HG03139 (cell line): Measurements from ENCODE around the gene WBP2NL.

Experiments
- ATAC-seq: cut with Tn5 transposase; IDR thresholded peaks from one replicate; pipeline ENCODE4 v1.9.1; 2021; ENCODE audit not compliant: unreplicated experiment

The WBP2NL gene

DNA sequence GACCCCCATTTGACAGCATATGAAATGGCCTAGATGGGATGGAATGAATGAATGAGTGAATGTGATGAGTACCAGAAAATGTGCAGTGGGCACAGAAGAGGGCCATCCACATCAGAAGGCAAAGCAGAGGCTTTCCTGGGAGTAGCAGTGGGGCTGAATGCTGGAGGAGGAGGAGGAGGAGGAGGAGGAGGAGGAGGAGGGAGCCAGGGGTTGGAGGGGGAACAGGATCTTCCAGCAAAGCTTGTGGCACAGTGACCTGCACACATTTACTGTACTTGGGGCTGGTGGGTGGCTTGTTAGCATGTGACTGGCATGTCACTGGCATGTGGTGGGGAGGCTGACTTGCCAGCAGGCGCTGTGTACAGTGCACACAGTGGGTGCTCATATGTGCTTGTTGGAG lies 19.9 kb upstream of the WBP2NL start:
- ATAC-seq: no peak

DNA sequence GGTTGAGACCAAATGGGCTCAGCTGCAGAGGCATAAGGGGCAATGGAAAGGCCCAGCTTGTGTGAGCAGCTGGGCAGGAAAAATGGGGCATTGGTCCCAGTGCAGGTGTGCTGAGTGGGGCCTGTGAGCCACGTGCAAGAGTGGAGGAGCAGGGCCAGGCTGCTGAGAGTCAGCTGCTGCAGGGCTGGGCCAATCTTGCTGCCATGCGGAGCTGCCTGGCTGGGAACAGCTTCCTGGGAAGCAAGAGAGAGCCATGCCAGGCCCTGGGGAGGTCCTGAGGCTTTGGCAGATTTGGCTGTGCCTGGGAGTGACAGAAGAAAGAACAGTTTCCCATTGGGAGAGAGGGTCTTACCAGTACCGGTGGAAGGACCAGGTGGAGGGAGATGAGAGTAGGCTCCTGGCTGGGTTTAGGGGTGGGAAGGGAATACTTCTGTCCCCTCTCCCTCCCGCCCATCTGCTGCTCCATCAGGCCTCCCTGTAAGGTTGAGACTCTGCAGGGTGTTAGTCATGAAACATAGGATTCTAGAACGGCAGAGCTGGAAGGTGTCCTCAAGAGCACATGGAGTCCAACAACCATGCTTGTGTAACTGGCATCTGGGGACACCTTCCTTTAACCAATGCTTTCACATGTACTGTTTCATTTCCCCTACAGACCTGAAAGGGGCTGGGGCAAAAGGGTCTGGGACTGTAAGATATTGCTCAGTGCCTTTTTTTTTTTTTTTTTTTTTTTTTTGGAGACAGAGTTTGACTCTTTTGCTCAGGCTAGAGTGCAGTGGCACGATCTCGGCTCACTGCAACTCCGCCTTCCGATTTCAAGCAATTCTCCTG lies 19.0 kb upstream of the WBP2NL start:
- ATAC-seq: no peak

DNA sequence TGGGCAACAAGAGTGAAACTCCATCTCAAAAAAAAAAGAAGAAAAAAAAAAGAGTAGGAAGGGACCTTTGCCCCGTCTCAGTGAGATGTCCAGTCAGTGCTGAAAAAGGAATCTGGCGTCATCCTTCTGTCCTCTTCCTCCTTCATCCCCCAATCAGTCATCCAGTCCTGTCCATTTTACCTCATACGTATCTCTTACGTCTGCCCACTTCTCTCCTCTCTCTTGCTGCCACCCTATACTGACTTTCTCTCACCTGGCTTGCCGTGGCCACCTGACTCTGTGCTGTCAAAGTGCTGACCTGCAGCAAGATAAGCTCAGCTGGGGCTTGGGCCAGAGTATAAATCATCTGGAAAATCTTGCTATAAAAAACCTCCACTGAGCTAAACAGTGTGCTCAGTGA lies 15.7 kb upstream of the WBP2NL start:
- ATAC-seq: no peak

DNA sequence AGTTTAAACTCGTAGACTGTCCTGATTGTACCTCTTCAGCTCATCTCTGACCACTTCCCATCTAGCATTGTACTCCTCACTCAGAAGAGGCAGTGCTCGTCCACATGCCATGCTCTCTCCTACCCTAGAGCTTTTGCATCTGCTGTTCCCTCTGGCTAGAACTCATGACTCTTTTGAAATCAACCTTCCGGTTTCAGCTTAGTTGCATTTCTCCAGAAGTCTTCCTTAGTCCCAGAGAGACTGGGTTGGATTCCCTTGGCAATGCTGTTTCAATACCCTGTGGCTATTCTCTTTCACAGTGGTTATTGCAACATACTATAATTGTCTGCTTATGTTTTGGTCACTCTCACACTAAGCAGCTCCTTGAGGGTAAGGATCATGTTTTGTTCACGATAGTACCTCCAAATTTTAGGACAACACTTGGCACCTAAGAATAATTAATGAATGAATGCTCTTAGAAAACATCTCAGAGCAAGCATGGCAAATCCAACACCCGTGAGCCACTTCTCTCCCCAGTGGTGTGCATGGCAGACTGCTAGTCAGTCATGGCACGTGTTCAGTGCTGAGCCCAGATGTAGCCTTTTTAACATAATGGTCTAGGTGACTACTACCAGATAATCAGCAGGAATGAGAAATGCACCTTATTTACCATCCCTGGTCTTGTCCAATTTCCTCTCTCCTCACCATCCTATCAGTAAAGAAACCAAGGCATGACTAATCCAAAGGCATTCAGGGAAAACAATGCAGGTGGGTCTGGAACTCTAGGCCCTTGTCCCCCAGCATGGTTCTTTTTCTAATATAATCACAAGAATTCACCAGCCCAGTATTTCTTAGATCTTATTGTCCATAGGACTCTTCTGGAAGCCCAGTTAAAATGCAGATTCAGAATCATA lies 14.8 kb upstream of the WBP2NL start:
- ATAC-seq: no peak

GRCh38 chr22:41987276-41987675 lies 11.3 kb upstream of the WBP2NL start:
- no peak for ATAC-seq

- ATAC-seq: no peak
Observed at GRCh38 chr22:41989246-41989645, 9.3 kb upstream of the WBP2NL start.

- no peak for ATAC-seq
Observed at GRCh38 chr22:41991111-41991510, 7.5 kb upstream of the WBP2NL start.

GRCh38 chr22:41992496-41992895 lies 6.1 kb upstream of the WBP2NL start:
- ATAC-seq: no peak

DNA sequence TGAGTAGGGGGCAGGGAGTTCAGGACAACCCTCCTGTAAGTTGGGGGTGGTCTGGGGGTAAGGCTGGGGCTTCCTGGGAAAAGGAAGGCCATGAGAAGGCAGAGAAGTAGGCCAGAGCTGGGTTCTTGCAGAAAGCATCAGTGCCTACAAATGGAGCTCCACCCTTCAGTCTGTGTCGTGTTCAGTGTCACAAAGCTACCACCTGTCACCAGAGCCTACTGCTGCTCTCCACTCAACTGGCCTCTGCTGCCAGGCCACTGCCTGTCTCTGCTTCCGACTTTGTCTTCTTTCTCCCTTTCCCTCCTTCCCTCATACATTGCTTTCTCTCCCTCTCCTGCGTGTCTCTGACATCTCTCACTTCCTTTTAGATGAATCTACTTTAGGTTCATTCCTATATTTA lies 3.4 kb upstream of the WBP2NL start:
- no peak for ATAC-seq

- no peak for ATAC-seq
Observed at GRCh38 chr22:41996826-41997225, 1.8 kb upstream of the WBP2NL start.

DNA sequence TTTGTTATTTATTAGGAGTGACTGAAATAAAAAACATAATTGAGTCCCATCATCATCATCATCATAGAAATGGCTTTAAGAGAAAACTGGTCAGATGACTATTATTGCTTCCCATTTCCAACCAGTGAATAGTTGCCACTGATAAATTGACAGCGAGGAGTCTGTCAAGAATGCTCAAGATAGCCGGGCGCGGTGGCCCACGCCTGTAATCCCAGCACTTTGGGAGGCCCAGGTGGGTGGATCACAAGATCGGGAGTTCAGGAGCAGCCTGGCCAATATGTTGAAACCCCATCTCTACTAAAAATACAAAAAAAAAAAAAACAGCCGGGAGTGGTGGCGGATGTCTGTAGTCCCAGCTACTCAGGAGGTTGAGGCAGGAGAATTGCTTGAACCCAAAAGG lies 1.9 kb downstream of the WBP2NL start:
- ATAC-seq: no peak

GRCh38 chr22:42001121-42001520 lies 2.5 kb downstream of the WBP2NL start:
- no peak for ATAC-seq

DNA sequence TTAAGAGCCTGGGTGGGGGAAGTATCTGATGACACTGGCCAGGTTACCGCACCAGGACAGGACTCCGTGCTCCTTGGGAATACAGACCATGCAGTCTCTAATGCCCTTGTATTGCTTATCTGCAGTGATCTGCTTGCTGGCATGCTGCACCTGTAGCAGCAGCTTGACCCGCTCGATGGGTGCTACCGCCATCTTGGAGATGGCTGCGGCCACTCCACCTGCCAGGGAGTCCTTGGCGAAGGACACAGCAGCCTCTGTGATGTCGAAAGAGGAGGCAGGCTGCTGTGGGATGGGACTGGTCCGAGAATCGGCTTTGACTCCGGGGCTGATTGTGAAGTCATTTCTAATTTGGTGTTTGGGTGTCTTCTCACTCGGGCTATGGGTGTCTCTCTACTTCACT lies 3.1 kb downstream of the WBP2NL start:
- no peak for ATAC-seq

GRCh38 chr22:42007922-42008321 lies 9.3 kb downstream of the WBP2NL start:
- no peak for ATAC-seq

DNA sequence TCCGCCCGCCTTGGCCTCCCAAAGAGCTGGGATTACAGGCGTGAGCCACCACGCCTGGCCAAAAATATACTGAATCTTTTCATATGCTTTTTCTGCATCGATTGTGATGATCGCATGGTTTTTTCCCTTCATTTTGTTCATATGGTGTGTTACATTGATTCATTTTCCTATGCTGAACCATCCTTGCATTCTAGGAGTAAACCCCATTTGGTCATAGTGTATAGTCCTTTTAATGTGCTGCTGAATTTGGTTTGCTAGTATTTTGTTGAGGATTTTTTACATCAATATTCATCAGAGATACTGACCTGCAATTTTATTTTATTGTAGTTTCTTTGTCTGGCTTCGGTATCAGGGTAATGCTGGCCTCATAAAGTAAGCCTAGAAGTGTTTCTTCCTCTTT lies 12.2 kb downstream of the WBP2NL start:
- no peak for ATAC-seq

- ATAC-seq: no peak
Observed at GRCh38 chr22:42013385-42013784, 14.8 kb downstream of the WBP2NL start.

DNA sequence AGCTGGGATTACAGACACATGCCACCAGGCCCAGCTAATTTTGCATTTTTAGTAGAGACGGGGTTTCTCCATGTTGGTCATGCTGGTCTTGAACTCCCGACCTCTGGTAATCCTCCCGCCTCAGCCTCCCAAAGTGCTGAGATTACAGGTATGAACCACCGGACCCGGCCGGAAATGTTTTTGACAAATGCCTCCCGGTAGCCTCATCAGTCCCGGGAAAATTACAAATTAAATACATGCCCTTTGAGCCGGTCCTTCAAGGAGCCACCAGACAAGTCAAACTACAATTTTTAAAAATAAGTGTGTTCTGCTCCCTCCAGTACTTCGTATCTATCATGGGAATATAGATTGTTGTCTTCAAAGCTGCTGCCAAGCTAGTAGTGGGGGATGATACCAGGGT lies 17.5 kb downstream of the WBP2NL start:
- ATAC-seq: no peak

DNA sequence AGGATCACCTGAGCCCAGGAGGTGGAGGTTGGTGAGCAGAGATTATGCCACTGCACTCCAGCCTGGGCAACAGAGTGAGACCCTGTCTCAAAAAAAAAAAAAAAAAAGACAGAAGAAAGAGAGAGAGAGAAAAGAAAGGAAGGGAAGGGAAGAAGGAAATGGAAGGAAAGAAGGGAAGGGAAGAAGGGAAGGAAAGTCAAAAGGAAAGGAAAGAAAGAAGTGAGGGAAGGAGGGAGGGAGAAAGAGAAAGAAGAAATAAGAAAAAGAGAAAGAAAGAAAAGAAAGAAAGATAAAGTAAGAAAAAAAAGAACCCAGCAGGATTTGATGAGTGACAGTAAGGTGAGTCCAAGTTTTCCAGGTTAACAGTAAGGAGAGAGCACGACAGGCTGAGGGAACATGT lies 19.6 kb downstream of the WBP2NL start:
- no peak for ATAC-seq

- no peak for ATAC-seq
Observed at GRCh38 chr22:42021571-42021970, 23.0 kb downstream of the WBP2NL start.

DNA sequence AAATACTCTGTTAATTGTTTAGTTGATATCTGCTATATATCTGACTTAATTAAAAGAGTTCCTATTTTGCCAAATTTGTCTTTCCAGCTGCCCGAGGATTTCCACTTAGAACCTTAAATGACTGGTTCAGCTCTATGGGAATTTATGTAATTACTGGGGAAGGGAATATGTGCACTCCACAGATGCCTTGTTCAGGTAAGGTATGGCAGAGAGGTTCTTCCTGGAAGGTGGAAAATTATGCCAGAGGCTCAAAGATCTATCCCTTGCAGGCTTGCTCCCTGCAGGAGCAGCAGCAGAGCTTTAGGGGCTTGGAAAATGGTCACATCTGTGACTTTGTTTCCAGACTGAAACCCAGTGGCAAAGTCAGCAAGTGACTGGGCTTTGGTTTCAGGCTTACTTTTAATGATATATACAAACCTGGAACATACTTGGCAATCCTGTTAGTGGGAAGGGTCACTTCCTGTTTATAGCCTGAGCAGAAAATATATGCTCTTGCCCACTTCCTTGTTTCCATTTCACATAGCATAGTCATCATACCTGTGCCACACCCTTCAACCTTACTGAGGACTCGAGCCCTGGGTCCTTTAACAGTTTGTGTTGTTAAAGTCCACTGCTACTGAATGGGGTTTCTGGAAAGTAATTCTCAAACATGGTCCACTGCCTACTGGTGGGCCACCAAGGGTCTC lies 23.7 kb downstream of the WBP2NL start:
- ATAC-seq: no peak

DNA sequence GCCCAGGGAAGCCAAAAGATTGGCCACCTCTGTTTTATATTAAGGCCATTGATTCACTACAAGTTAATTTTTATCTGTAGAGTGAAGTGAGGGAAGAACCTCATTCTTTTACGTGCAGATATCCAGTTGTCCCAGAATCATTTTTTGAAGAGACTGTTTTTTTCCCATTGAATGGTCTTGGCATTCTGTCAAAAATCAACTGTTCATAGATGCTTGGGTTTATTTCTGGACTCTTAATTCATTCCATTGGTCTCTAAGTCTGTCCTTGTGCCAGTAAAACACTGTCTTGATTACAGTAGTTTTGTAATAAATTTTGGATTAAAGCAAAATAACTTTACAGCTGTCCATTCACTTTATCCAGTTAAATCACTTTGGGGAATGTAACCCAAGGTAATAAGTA lies 26.8 kb downstream of the WBP2NL start:
- no peak for ATAC-seq

DNA sequence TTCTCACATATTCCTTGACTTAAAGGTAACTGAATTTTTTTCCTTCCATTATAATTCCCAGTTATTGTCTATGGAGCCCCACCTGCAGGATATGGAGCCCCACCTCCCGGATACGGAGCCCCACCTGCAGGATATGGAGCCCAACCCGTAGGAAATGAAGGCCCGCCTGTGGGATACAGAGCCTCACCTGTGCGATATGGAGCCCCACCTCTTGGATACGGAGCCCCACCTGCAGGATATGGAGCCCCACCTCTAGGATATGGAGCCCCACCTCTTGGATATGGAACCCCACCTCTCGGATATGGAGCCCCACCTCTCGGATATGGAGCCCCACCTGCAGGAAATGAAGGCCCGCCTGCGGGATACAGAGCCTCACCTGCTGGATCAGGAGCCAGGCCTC lies 28.1 kb downstream of the WBP2NL start:
- ATAC-seq: no peak
